CD4-positive, alpha-beta T cell treated with Interleukin-15 for 4 hours (primary cell): ENCODE measurements around the gene DOK6.
"Not testable (repeated sequence)": the region's sequence is repeated elsewhere in the genome, so short reads cannot be mapped to it uniquely, and the experiment has no call there.

Experiments
- DNase-seq: peaks from one replicate; pipeline ENCODE4 v3.0.0-alpha.2; 2020; ENCODE audit warnings: low spot score

DOK6 gene

GRCh38 chr18:69400253-69400975 is at the start of gene DOK6:
Gene DOK6 (plus strand): TSS chr18:69400888.
- no peak for DNase-seq

GRCh38 chr18:69353023-69353422 is 47.7 kb upstream of the DOK6 start:
- no peak for DNase-seq

GRCh38 chr18:69357590-69357989 is 43.1 kb upstream of the DOK6 start:
- DNase-seq, result no peak

GRCh38 chr18:69358212-69358895 is 42.3 kb upstream of the DOK6 start:
- DNase-seq, result no peak

- DNase-seq, result not testable (repeated sequence)
Observed at GRCh38 chr18:69359768-69360167, 40.9 kb upstream of the DOK6 start.

- no peak for DNase-seq
Observed at GRCh38 chr18:69364930-69365329, 35.8 kb upstream of the DOK6 start.

- no peak for DNase-seq
Observed at GRCh38 chr18:69365658-69366057, 35.0 kb upstream of the DOK6 start.

GRCh38 chr18:69367104-69367503 is 33.6 kb upstream of the DOK6 start:
- no peak for DNase-seq

- DNase-seq, result no peak
Observed at GRCh38 chr18:69371729-69372128, 29.0 kb upstream of the DOK6 start.

- DNase-seq, result no peak
Observed at GRCh38 chr18:69380324-69380723, 20.4 kb upstream of the DOK6 start.

GRCh38 chr18:69383186-69383585 is 17.5 kb upstream of the DOK6 start:
- DNase-seq, result no peak

- no peak for DNase-seq
Observed at GRCh38 chr18:69387186-69387585, 13.5 kb upstream of the DOK6 start.

- no peak for DNase-seq
Observed at GRCh38 chr18:69388222-69388621, 12.5 kb upstream of the DOK6 start.

- DNase-seq, result no peak
Observed at GRCh38 chr18:69397096-69397495, 3.6 kb upstream of the DOK6 start.

GRCh38 chr18:69399253-69399652 is 1.4 kb upstream of the DOK6 start:
- DNase-seq, result no peak

- no peak for DNase-seq
Observed at GRCh38 chr18:69400976-69401225, 213 bp downstream of the DOK6 start.

- no peak for DNase-seq
Observed at GRCh38 chr18:69401226-69401971, 711 bp downstream of the DOK6 start.

- no peak for DNase-seq
Observed at GRCh38 chr18:69401972-69402532, 1.4 kb downstream of the DOK6 start.

GRCh38 chr18:69402533-69402989 is 1.9 kb downstream of the DOK6 start:
- DNase-seq, result no peak

GRCh38 chr18:69408522-69408921 is 7.8 kb downstream of the DOK6 start:
- no peak for DNase-seq

- DNase-seq, result no peak
Observed at GRCh38 chr18:69411199-69411598, 10.5 kb downstream of the DOK6 start.

GRCh38 chr18:69414184-69414583 is 13.5 kb downstream of the DOK6 start:
- no peak for DNase-seq

- DNase-seq, result no peak
Observed at GRCh38 chr18:69432847-69433246, 32.2 kb downstream of the DOK6 start.
